ENCODE results near the gene TBC1D10A.

The TBC1D10A gene

DNA sequence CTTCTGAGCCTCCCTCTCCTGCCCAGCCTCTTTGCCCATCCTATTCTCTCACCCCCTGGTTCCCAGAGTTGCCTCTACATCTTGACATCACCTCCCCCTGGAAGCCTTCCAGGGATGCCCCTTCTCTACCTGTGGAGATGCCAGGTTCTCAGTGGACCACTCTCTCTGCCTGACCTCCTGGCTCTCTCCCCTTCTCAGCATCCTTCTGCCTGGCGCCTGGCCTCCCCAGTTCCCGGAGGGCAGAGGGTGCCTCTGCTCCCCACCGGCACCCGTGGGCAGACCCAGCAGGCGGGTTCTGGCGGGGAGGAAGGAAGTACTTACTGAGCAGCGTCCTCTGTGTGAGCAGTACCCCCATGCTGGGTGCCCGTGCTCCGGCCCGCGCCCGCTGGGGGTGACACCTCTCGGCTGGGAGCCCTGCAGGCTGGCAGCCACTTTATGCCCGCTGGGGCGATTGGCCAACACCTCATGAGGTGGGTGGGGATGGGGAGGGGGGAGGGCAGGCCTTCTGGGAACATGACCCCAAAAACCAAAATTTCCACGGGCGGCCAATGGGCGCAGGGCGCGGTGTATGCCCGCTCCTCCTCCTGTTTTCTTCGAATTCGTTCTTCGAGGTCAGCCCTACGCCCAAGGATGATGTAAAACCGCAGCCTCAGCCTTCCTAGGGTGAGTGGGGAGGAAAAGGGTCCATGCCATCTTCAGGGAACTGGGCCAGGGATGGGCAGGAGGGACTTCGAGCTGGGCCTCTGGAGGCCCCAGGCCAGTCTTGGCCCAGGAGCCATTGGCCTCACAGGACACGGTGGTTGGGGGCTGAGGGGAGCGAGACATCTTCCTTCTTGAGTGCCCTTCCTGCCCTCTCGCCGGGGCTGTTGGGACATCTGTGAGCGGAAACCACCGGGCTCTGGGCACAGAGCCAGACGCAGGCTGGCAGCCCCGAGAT is 60.0 kb downstream of the TBC1D10A start, which contains the start of gene OSM:
Gene OSM, minus strand, starts transcription at position 407 of the 937 bp plus-strand sequence. Its CDS starts 52 bp downstream, at position 355.
- peak; percentile 35 to 49 for DNase-seq (ENCODE audit: low read depth in 2 of 2)

DNA sequence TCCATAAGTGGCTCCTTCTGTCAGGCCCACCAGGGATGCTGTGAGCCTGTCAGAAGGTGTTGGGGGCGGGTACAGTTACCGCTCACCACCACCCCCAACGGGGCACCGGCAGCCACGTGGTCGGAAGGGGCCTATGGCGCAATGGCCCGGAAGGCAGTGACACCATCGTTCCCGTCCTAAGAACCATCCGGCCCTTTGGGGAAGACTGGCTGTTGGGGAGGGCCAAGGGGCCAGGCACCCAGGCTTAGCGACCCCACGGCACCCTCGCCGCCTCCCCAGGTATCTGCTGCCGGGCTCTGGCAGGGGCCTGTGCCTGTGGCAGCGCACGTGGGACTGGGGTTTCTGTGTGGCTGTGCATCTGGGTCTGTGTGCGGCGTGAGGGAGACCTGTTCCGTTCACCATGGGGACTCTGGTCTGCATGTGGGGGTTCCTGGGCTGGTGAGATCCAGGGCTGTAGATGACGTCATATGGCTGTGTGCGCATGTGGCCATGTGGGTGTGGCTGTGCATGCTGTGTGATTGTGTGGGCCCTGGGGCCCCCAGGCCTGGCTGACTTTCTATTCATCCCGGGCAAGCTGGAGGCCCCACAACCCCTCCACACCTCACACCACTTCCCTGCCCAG is 60.8 kb downstream of the TBC1D10A start:
- peak; percentile 56 to 68 for DNase-seq (ENCODE audit: low read depth in 2 of 2)

DNA sequence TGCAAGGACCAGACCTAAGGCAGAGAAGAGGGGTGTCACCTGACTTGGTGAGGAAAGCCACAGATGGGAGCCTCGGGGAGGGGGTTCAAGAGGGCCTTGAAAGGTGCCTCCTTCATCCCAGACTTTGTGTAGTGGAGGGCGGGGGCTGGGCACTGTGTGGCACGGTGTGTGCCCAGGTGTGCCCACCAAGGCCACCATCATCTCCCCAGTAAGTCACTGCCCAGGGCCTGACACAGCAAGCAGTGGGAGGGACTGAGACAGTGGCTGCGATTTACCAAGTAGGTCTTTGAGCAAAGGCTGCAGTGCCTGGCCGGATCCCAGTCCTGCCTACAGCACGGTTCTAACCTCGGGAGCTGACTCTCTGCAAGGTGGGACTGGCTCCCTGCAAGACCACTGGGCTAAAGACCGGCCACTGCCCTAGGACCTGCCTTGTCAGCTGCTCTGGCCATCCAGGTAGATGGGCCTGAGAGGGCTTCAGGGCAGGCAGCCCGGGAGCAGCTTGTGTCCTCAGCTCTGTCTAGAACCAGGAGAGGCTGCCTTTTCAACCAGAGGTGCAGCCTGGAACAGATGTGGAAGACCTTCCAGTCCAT is 61.5 kb downstream of the TBC1D10A start:
- DNase-seq (ENCODE audit: low read depth in 2 of 2) = no peak

DNA sequence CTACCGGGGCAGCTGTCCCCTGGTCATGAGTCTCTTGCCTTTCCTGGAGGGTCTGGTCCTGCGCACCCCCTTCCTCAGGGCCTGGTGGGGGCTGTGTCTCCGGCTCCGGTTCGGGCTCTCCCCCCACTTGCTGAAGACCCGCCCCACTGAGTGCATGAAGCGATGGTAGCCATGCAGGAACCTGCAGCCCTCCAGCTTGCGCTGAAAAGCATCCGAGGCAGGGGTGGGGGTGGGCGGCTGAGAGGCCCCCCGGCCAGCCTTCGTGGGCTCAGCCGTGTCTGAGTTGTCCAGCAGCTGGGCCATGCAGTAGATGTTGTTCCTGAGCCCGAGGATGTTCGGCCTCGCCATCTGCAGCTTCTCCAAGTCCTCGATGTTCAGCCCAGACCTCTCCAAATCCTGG is 62.9 kb downstream of the TBC1D10A start:
- no peak for DNase-seq (ENCODE audit: low read depth in 2 of 2)

DNA sequence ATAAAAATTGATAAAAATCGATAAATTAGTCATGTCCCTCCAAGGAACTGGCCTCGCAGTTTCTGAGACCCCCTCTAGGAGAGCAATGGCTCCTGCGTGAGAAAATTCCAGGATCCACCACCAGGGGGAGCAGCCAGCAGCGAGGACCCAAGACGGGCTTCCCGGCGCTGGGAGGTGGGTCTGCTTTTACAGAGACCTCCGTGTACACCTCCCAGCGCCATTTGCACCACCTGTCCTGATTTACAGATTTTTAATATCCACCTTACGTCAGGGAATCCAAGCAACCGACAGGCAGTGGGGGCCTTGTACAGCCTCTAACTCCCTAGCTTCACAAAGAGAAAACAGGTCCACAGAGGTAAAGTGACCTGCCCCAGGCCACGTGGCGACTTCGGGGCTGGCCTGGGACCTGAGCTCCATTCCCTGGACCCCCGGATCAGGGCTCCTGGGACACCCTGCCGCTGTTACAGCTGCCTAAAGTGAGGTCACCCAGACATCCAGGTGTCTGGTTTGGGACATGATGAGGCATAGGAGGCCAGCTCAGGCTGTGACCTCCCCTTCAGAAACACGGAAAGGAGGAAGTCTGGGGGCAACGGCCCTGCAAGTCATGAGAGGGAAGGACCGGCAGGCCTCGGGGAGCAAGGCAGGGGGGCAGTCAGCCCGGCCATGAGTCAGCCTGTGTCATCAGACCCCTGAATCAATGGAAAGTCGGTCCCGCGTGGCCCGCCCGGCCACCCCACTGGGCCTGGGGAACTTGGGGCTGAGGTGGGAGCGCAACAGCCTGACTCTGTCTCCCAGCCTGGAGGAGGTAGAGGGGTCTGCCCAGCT is 63.6 kb downstream of the TBC1D10A start:
- DNase-seq (ENCODE audit: low read depth in 2 of 2) = peak; percentile 60 to 70

DNA sequence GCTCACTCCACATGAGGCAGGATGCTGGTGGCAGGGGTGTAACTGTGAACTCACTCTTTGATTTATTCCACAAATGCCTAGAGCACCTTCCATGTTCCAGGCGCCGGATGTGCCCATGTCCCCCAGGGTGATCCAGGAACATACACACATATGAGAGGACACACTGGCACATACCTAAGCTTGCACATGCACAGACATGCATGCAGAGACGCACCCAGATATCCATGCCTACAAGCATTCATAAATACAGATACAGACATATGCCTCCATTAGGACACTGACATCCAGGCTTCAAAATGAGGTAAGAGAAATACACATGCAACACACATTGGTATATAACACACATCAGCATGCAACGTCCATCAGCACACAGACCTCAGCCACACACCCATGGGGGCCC is 64.6 kb downstream of the TBC1D10A start:
- DNase-seq (ENCODE audit: low read depth in 2 of 2) = no peak

DNA sequence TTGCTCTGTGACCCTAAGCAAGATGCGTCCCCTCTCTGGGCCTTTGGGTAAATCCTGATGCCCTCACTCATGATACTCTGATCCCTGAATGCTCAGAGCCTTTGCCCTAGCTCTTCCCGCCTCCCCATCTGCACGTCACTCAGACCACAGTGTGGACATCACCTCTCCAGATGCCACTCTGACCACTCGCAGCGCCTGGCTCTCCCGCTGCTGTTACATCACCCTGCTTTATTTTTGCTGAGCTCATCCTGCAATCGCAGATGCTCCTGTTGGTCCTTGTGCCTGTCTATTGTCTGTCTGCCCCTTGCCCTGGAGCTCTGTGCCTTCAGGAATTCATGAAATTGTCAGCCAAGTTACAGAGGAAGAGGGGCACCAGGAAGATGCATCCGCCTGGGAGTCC is 65.6 kb downstream of the TBC1D10A start:
- DNase-seq (ENCODE audit: low read depth in 2 of 2) = no peak

DNA sequence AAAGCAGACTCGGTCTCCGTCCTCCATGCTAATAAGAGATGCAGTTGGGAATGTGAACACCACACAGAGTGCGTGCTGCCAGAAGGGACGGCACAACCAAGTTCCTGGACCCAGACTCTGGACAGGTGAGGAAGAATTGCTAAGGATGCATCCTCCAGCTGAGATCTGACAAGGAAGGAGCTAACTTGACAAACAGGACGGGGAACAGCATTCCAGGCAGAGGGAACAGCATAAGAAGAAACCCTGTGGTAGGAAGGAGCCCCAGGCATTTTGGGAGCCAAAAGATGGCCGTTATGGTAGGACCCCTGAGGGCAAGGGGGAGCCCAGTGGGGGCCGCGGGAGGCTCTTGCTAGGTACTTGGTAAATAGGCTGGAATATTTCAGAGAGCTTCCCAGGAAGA is 66.1 kb downstream of the TBC1D10A start:
- no peak for DNase-seq (ENCODE audit: low read depth in 2 of 2)

DNA sequence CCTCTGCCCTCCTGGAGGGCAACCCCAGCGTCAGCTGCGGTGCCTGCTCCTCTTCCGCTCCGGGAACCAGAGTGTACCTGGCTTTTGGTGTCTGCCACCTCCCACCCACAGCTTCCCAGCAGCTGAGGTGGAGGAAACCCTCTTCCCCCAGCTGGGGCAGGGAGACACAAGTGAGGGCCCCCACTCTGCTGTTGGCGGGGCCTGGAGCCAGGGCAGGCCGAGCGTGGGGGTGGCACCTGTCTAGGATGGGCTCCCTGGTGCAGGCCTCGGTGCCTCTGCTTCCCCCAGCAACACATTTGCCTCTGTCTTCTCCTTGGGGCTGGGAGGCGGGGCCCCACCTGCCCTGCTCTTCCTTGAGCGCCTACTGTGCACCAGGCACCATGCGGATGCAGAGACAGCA is 66.5 kb downstream of the TBC1D10A start:
- no peak for DNase-seq (ENCODE audit: low read depth in 2 of 2)

DNA sequence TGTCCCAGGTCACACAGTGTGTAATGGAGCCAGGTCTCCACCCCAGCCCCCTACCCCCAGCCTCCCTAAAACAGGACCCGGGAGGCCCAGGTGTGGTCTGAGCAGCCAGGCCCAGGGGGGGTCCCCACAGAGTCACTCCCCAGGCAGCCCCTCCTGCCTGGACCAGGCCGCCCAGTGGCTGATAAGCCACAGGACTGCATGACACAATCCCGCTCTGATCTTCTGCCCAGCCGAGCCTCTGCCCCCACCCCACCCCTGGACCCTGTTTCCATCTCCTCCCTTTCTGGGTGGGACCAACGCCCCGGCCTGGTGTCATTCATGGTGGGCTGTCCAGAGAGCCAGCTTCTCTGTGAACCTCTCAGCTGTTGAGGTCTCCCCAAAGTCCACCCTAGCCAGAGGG is 72.4 kb downstream of the TBC1D10A start:
- DNase-seq (ENCODE audit: low read depth in 2 of 2) = no peak

DNA sequence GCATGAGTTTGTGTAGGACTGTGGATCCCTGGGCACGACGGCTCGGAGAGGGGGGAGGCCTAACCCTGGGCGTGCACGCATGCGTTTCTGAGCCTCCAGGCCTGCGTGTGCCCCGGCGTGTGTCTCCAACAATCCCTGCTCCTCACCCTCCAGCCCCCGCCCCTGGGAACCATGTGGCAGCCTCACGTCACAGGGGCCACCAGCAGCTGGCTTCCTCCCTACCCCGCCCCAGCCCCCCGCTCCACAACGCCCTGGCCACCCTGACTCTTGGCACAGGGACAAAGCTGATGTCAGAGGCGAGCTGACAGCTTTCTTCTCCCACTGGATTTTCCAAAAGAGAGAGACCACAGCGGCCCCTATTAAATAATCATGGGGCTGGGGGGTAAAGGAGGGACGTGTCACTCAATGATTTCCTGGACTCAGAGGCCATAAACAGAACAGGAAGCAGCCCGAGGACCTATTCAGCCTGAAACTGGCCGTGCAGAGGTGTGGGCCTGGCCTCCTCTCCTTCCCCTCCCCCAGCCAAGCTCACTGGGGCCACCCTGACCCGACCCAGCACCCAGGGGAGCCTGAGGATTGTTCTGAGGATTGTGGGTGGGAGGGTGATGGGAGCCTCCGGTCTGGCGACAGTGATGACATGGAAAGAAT is 73.4 kb downstream of the TBC1D10A start:
- no peak for DNase-seq (ENCODE audit: low read depth in 2 of 2)

DNA sequence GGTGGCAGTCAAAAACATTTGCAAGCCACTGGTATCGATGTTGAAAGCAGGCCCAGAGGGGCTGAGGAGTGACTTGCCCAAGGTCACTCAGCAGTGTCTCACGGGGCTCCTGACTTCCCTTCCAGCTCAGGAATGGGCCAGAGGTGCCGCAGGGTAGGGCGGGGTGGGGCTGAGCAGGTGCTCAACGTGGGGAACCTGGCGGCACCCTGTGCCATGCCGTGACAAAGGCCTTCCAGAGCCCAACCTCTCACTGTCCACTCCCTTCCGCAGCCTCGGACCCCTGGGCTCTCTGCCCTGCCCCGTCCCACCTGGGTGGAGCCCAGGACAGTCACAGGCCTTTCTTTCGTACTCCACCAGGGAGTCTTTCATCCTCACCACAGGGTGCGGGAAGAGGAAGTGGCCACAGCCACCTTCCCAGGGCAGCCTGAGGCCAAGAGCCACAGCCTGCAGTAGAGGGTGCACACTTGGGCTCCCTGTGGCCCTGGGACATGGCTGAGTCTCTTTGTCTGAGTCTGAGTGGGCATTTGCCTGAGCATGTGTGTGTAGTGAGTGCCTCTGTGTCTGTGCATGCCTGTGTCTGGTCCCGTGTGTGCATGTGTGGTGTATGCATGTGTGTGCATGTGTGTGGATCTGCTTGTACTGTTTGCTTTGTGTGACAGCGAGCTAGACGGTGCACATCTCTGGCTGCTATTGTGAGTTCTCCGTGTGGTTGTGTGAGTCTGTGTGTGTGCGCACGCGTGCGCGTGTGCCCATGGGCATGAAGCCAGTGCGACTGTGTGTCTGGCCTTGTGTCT is 74.1 kb downstream of the TBC1D10A start:
- DNase-seq (ENCODE audit: low read depth in 2 of 2) = no peak

DNA sequence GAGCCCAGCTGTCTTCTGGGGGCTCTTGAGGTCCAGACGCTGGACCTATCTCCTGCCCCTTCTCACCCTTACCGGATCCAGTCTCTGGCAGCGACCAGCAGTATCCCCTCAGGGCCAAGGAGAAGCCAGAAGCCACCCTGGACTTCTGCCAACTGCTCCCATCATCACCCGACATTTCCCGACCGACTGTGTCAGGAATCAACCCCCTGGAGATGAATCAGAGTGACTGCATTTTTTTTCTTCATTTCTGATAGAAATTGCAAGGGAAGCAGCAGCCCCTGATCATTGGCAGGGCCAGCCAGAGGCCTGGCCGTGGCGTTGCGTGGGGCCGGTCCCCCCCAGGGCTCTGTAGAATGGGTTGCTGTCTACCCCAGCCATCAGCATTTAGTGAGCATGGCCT is 75.0 kb downstream of the TBC1D10A start:
- DNase-seq (ENCODE audit: low read depth in 2 of 2) = no peak

DNA sequence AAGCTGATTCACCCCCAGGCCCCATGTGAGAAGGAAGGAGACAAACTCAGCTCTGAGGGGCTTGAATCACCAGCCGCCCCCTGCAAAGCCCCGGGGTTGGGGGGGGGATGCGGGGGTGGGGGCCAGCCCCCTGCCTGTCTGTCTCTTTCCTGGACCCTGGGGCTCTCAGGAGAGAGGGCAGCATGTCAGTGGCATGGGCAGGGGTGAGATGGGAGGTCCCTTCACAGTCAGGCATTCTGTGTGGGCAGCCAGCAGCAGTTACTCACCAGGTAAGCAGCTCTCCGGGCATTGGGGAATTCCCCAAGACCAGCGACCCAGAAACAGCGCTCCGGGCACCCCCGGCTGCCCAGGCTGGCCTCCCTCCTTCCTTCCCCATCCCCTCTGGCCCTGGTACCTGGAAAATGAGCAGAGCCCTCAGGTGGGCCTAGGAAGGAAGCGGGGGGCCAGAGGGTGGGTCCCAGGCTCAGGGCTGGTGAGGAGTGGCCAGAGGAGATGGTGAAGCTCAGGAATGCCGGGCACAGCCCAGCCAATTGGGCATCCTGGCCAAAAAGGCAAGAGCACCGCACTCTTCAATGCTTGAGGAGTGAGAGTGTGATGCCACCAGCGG is 76.0 kb downstream of the TBC1D10A start:
- DNase-seq (ENCODE audit: low read depth in 2 of 2) = no peak

DNA sequence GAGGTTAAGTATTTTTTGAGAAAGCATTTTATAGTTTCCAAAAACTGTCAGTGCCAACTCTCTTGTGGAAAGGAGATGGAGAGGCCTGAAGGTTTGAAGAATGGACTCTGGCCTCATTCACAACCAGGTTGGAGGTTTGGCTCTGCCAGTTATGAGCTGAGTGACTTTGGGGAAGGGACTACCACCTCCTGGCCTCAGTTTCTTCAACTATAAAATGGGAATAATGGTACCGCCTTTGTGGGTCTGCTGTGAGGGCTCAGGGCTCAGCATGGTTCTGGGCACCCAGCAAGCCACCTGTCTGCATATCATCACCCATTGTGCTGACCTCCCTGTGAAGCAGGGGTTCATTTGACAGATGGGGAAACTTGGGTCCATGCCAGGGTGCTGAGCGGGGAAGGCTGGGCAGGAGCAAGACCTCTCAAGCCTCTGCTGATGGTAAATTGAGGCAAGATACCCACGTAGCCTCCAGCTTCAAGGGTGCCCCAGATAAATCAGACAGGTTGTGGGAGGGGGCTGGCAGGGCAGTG is 76.6 kb downstream of the TBC1D10A start:
- DNase-seq (ENCODE audit: low read depth in 2 of 2) = no peak

DNA sequence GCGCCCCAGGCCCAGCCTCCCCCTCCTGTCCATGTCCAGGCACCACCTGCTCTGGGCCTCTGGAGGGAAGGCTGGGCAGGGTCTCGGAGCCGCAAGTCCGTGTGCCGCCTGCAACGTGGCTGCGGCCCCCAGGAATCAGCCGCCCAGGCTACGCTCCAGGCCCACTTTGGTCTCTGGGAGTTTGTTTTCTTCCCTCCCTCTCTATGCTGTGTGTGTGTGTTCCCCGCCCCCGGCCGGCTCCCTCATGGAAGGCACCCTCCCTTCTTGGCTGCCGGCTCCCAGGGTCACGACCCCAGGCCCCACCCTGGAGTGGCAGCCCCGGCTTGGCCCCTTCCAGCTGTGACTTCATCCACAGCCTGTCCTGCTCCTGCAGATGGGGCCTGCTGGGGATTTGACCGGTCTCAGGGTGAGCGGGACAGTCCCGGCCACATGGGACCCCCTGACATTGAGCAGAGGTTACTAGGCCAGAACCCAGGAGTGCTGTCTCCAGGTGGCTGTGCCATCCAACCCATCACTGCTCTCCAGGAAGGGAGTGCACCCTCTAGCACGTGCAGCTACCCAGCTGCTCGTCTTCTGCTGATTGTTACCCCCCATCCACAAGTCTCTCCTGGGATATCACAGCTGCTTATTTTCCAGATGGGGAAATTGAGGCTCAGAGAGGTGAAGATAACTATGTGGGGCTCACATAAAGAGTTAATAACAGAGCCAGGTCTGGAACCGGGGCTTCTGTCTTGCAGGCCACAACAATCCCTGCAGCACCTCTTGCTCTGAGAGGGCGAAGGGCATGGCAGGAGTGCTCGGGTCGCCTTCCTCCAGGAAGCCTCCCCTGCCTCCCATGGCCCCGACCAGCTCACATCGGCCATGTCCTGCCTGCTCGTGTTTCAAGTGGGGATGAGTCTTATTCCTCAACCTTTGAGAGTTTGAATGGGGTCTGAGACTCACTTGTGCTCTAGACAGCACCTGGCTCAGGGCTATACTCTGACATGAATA is 77.4 kb downstream of the TBC1D10A start:
- no peak for DNase-seq (ENCODE audit: low read depth in 2 of 2)

DNA sequence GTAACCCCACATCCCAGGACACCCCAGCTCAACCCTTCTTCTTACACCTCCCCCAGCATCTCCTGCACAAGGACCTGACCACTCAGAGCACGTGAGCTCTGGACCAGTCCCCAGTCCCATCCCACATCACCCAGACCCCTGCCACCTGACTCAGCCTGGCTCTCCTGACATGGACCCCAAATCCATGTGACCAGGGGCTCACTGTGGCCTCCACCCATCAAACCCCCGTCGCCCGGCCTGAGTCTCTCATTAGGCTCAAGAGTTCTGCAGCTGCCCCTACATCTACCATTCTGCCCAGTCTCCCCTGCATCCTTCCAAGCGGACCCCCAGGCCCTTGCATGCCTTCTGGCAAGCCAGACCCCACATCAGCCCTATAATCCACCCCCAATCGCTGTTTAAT is 78.3 kb downstream of the TBC1D10A start:
- no peak for DNase-seq (ENCODE audit: low read depth in 2 of 2)

DNA sequence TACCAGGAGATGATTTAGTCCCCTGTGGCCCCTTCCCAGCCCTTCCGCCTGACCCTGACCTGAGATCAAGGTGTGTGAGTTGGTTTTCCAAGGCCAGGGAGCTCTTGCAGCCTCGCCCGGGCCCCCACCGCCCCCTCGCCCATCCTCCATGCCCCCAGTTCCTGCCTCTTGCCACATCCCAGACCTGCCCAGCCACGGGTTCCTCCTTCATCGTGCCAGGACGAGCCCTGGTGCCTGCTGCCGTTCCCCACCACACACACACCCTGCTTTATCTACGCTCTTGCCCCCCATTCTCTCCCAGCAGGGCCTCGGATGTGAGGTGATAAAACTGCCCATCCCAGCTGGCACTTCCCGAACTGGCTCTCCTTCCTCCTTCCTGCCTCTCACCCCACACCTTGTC is 78.8 kb downstream of the TBC1D10A start:
- no peak for DNase-seq (ENCODE audit: low read depth in 2 of 2)

DNA sequence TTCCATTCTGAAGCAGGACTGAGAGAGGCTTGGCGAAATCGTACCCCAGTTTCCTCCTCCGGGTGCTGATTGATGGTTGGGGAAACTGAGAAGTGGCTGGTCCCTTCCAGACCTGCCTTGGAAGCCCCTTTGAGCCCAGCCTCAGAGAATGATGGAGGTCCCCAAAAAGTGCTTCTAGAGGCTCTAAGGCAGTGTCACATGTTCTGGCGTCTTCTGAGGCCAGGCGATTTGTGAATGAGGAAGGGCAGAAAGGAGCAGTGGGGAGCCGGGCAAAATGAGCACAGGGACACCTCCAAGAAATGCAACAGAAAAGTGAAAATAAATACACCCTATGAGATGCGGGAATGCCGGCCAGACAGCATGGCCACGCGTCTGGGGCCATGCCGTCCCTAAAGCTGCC is 79.2 kb downstream of the TBC1D10A start:
- no peak for DNase-seq (ENCODE audit: low read depth in 2 of 2)

Data from stimulated activated CD8-positive, alpha-beta memory T cell treated with anti-CD3 and anti-CD28 coated beads, Interleukin-2, amount 100 ng/mL, for 1 hour (primary cell).